GM19438 (cell line): ENCODE measurements around the gene ZNF521.

Experiments used
- ATAC-seq: cut with Tn5 transposase; IDR thresholded peaks from one replicate; pipeline ENCODE4 v1.9.1; 2021; ENCODE audit warnings: low read depth; ENCODE audit not compliant: unreplicated experiment

ZNF521 gene

DNA sequence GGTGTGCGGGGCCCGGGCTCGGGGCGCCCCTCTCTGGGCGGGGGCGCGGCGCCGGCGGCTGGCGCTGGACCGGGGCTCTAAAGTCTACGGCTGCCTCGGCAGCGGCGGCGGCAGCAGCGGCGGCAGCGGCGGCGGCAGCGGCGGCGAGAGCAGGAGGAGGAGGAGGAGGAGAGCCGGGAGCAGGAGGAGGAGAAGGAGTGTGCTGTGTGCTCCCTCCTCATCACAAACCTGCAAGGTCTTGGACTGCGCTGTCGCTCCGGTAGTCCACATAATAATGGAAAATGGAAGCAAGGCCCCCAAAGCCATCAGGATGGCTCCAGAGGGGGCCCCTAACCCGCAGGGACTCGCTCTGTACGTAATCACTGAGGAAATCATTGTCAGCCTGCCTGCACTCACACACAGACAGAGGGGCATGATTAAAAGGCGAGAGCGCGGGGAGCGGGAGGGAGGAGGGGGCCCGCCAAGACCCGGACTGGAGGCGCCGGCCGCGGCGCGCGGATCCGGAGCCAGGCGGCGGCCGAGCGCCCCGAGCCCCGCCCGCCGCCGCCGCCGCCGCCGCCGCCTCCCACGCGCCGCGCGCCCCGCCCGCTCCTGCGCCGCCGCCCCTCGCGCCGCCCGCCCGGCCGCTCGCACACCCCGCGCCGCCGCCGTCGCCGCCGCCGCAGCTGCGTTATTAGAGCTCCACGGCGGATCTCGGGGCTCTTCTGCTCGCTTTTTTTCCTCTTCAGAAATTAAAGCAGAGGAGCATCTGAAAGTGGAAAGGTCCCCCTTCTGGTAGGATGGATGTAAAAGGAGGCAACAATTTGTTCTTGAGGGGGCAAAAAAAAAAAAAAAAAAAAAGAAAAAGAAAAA lies at the start of gene ZNF521:
TSS of gene ZNF521 (minus strand) at position 390 of the 852 bp plus-strand sequence. CDS start 1,220 bp downstream, outside the sequence.
- ATAC-seq = peak; percentile 73

DNA sequence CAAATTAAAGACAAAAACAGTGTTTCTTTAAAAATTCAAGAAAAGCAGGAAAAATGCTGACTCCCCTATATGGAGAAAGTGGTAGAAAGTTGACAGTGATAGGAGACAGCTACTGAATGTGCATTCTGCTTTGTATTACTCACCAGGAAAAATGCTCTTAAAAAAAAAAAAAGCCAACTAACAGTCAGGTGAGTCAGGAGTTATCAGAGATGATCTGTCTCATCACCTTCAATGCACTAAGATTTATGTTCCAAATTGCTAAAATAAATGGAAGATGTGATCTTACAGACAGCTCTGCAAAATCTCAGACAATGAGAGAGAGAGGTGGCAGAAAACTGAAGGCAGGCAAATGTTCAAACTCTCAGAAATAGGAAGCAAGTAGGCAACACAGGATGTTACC lies 47.6 kb upstream of the ZNF521 start:
- ATAC-seq = no peak

DNA sequence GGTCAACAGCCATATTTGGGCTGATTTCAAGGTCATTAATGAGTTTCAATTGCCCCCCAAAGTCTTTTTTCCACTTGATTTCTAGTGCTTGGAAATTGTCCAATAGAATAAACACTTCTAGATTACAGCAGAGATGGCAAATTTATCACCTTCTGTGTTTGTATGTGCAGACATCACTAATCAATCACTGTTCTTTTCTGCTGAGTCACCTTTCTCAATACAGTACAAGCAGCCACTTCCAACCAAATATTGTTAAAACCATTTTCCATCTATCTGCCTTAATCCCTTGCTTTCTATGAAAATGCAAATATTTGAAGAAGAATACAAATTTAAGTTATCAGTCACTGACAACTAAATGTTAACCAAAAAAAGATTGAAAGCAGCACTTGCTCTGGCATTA lies 40.2 kb upstream of the ZNF521 start:
- no peak for ATAC-seq

DNA sequence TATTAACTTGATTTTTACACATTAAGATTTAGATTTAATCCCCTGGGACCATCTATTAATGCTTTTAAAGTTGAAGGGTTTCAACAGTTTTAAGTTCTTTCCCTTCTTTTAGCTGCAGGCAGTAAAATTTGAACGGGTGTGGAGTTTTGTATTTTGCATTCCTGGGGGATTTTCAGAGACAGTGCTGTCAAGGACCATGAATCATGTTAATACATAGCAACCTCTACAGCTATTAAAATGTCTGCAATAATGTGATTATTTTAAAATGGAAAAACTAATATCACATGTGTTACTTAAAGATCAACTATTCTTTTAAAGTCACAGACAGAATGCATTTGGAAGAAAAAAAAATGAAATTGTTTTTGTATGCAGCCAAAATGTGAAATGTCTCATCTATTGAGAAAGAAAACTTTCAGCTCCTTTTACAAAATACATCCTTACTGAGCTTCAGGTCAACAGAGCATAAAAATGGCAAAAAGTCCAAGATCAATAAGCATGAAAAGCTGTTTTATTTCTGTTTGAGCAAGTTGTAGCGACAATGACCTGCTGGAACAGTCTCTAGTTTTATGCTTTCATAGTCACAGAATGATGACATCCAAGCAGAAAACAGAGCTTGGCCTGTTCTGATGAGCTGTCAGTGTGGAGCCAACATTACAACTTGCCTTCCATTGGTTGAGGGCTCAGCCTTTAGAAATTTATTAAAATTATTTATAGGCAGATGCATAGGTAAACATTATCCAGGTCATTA lies 21.6 kb upstream of the ZNF521 start:
- ATAC-seq = no peak

DNA sequence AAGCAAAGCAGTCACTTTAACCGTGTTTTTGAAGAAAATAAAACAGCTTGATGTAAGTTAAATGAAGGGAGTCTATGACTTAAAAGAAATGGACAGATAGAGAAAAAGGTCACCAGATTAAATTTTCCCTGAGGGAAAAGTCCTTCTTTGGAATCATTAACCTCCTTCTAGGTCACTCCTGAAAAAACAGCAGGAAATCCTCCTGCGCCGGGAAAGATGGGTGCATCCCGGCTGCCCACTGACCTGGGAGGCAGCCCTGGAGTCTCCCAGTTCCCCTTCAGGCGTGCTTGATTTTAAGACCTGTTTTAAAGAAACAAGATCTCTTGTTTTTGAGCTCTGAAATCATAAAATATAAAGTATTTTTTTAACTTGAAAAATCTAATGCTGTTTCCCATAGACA lies 18.4 kb upstream of the ZNF521 start:
- ATAC-seq = no peak

DNA sequence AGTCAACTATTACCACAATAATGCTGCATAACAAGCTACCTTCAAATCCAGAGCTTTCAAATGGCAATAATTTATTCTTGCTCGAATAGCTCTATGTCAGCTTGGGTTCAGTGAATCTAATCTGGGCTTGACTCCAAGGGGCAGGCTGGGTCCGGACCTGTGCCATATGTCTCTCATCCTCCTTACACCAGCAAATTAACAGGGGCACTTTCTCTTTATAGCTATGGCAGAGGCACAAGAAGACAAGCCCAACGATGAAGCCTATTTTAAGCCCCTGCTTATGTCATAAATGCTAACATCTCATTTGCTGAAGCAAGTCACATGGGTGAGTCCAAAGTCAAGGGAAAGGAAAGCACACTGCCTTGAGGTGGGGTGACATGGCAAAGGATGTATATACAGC lies 13.3 kb upstream of the ZNF521 start:
- no peak for ATAC-seq

DNA sequence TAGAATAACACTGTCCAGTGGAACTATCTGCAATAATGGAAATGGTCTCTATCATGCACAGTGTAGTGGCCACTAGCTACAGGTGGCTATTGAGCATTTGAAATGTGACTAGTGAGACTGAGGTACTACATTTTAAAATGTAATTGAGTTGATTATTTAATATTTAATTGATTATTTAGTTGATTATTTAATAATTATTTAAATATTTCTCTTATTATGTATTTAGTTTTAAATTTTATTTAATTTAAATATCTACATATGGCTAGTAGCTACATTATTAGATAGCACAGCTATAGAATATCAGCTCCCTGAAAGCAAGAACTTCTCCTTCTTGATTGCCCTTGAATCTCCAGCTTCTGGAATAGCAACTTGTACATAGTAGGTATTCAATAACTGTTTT lies 12.8 kb upstream of the ZNF521 start:
- no peak for ATAC-seq

DNA sequence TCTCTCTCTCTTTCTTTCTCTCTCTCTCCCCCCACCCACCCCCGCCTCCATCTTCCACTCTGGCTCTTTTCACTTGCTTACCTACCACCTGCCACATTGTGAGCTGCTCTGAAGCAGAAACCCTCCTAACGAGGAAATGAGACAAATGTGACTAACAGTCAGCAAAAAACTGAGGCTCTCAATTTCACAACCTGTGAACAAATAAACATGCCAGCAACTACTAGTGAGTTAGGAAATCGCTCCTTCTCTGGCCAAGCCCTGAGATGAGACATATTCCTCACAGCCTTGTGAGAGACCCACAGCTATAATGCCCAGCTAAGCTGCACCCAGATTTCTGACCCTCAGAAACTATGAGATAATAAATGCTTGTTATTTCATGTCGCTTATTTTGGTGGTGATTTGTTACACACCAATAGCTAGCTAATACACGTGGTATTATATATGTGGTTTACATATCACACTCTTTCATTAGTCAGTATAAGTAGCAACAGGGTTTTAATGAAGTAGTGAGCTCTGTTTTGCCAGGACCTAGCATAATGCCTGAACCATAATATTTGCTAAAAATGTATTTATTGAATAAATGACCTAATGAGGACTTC lies 8.4 kb upstream of the ZNF521 start:
- no peak for ATAC-seq

DNA sequence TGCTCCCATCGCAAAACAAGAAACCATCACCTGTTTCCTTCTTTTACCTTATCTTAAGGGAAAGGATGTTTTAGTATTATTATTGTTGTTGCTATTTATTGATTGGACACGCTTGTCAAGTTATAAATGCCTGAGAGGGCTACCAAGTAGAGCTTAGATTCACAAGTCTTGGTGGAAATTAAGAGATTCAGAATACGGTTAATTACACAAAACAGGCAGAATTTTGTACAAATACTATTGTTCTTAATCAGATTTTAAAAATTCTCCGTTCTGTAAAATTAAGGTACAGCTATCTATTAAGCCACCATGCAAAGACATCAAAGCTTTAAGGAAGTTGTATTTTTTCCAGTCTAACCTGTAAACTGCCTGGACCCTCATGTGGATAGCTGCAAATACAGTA lies 1.1 kb upstream of the ZNF521 start:
- ATAC-seq = no peak

DNA sequence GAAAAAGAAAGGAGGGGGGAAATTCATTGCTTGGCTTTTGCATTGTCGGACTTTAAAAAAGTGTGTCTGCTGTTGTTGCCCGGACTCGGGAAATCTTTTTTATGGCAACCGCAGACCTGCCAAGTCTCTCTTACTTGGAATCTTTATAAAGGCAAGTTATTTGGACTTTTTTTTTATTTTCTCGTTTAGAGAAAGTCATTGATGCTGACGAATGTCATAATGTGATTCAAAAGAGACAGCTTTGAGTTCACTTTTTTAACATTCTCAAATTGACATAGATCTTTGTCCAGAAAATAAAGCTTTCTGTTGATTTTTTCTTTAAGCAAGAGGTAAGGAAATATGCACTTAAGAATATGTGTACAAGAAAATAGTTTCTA lies 651 bp upstream of the ZNF521 start:
- ATAC-seq = no peak

DNA sequence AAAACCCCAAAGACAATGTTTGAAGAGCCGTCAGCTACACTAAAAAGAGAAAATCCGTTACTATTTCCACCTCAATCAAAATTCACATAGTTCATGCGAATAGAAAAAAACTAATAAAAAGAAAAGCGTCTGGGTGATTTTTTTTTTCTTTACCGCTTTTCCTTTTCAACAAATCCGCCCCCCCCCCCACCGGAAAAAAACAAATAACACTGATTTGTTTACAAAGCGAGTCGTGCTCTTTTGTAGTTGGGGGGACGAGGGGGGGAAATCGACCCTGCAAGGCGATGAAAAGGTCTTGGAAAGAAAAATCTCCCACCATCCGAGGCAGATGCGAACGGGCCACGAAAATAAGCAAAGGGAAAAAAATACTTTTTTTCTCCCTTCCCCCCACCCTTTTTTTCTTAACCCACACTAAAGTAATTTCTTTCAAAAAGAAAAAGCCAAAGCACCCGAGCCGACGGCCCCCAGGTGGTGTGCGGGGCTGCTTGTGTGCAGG lies 638 bp downstream of the ZNF521 start:
- no peak for ATAC-seq

DNA sequence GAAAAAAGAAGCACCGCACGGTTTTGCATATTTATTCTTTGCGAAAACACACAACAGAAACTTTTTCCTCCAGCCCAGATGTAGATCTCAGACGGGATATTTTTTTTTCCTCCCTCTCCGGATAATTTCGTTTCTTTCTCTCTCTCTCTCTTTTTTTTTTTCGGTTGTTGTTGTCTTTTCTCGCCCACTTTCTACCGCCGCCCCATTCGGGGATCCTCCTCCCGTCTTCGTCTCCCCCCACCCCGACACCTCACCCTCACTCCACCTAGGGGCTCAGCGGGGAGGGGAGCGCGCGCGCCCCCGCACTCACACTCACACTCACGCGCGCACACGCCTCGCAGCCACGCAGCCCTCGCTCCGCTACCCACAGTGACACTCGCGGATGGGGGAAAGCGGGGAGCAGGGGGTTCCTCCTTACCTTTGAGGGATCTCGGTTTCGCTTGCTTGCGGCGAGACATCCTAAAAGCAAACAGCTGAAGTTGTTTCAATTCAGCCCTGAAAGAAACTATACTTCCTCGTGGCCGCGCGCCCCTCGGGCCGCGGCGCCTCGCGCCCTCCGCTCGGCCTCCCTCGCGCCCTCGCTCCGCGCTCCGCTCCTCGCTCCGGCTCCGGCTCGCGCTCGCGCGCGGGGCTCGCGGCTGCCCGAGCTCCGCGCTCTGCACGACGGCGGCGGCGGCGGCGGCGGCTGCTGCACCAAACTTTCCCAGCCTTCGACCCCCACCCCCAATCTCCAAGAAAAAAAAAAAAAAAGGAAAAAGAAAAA lies 1.3 kb downstream of the ZNF521 start:
- peak; percentile 62 for ATAC-seq

DNA sequence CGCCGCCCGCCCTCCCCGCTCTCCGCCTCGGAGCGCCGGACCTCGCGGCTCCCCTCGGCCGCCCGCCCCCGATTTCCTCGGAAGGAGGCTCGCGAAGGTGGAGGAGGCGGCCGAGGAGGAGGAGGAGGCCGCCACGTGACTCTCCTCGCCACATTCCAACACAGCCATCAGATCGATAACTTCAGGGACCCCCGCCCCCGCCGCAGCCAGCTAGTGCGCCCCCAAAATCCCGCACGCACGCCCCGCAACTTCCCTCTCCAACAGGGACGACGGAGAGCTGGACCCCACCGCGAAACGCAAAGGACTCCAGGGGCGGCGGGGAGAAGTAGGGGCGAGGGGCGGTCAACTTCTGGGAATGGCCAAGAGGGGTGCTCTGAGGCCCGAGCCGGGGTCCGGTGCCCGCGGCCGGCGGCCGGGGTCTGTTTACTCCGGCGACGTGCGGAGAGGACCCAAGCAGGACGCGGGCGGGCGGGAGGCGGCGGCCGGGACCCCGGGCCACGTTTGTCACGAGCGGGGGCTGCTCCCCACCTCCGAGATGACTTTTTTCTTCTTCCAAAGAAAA lies 2.0 kb downstream of the ZNF521 start:
- no peak for ATAC-seq

DNA sequence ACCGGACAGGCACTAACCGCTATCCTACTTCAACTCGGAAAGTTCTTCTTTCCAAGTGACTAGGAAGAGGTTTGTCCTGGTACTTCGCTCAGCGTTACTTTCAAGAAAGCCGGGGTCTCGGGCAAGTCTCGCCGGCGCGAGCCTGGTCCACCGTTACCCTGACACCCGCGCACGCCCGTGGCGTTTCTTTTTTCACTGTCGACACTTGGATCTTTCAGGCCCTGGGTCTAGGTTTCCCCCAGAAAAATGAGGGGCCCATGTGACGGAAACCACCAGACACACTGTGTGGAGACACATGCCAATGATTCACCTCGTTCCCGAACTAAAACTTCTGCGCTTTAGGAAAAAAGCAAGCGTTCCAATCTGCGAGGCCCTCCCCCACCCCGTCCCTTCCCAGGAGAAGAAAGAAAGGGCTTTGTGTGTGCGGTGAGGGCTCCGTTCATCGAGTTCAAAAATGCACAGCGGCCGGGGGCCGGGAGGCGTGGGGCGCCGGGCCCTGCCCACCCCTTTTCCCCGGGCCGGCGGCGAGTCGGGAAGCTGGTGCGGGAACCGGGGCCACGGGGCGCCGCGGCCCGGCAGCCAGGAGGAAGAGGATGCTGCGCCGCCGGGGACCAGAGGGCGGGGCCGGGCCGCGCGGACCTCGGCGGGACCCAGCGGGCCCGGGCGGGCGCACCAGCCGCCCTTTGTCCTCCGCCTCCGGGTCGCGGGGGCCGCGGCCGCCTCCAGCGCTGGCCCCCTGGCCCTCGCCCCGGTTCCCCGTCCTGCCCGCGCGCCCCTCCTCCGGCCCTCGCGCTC lies 2.6 kb downstream of the ZNF521 start:
- no peak for ATAC-seq

DNA sequence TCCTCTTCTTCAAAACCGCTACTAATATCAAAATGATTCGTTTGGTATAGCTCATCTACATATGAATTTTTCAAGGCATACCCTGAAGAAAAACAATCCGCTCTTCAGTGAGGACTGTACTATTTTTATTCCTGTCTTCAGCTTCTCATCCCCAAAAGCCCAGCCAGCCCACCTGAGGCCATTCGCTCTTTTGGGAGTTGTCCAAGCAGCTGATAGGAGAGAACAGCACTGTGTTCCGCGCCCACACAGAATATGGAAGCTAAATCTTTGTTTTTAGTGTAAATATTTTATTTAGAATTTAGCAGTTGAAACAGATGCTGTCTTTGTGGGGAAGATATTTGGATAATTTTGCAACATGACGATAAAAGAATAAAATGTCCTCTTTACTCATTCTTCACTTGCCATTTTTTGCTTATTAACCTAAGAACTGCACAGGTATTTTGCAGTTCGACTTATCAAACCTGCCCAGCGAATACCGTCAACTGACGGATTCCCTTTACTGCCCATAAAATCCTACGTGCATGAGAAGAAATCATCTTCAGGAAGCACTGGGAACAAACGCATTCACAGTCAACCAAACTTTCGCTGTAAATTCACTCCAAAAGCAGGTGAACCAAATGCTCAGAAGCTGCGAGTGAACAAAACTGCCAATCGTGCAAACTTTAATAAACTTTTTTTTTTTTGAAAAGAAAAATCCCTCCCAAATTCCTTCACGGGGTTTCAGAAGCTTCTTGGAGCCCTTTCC lies 3.4 kb downstream of the ZNF521 start:
- ATAC-seq = no peak

DNA sequence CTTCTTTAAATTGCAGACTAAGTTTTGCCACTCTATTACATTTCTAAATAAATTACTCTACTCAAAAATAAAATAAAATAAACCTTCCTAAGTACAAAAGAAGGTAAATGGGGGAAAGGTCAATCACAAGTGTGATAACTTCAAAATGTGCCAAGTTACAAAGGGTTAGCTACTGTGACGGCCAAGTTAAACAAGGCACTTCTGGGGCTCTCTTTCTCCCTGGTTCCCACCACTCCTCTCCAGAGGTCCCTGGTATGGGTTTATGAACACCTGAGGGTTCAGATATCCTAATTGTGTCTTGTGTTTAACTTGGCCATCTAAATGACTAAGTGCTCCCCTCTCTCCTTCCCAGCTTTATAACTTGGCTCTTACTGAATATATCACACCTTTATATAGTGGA lies 5.4 kb downstream of the ZNF521 start:
- ATAC-seq = no peak

DNA sequence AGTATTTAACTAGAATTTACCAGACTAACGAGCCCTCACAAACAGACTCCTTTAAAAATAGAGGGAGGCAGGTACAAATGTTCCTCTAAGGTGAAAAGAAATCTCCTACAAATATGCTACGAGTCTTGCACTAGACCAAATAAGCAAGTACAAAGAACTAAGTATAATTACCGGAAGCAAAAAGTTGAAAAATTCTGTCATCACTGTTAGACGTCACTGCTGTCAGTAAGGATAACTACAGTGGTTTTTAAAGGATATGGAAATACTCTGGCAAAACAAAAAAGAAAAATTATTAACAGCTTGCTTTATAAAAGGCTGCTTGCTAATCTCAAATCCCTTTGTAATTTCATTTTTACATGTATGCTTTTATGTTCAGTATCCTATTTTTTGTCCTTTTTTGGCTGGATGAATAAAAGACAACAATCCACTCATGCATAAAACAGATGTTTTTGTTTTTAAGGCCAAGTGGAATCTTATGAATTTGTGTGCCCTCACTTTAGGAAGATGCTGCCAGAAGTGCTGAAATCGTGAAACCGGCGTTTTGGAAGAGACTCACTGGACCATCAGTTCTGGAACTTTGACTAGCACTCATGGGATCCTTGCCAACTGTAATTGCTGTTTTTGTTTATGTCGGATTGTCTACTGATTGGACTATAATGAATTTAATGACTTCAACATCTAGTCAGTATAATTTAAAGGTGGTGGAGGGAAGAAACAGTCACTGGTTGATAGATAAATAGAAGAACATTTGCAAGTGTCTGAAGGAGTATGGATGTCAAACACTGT lies 6.7 kb downstream of the ZNF521 start:
- ATAC-seq = no peak

DNA sequence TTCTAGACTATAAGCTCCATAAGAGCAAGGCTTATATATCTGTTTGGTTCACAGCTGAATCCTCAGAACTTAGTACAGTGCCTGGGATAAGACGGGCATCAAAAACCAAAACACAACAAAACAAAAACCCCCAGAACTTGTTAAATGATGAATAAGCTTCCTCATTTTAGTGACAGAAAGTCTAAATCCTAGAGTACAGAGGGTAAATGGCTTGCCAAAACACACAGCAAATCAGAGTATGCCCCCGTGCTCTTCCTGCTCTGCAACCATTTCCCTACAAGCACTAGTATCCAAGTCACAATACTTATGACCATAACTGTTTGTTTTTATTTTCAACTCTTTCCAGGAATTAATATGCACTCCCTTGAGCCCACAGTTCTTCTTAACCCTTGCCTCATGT lies 10.1 kb downstream of the ZNF521 start:
- no peak for ATAC-seq
